ENCODE data around the gene ZNF442.
"Not testable (repeated sequence)": the region's sequence is repeated elsewhere in the genome, so short reads cannot be mapped to it uniquely, and the experiment has no call there.

Gene ZNF442

DNA sequence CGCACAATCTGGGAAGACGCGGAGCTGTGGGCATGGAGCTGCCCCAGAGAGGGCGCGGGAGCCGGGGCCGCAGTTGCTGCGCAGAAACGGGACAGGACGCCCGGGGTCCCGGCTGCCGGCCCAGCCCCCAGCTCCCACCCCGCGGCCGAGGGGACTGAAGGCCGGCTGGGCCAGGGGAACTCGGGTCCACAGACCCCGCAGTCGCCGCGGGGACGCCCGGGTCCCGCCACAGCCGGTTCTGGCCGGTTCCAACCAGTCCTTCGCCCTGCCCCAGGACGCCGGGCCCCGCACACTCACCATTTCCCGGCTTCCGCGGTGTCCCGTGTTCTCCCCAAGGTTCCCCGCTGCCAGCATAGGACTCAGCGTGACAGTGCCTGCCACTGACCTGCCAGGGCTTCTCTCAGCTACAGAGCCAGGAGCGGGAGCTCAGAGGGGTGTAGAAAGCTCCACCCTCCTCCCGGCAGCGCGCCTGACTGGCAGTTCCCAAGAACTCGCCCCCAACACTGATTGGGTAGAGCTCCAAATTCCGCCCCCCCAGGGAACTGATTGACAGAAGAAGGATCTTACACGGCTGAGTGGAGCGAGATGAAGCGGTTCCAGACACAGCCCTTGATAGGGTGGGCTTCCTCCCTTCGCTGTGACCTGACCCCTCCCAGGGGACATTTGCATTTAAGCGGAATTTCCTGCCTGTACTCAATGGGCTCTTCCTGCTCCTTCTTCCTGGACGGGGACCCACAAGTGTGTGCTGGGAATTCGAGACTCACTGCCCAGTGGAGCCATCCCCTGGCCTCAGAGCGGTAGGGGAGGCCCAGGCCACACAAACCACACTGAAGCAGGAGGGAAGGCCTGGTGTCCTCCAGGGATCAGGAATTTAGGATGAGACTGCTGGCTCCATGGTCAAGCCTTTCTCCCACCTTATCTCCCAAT lies at the start of gene ZNF442:
Gene ZNF442, minus strand, starts transcription at position 448 of the 927 bp plus-strand sequence. CDS start 2,052 bp downstream, outside the sequence.
- FAIRE-seq = peak; percentile 51

GRCh38 chr19:12411893-12412292 lies 46.4 kb upstream of the ZNF442 start:
- no peak for FAIRE-seq

DNA sequence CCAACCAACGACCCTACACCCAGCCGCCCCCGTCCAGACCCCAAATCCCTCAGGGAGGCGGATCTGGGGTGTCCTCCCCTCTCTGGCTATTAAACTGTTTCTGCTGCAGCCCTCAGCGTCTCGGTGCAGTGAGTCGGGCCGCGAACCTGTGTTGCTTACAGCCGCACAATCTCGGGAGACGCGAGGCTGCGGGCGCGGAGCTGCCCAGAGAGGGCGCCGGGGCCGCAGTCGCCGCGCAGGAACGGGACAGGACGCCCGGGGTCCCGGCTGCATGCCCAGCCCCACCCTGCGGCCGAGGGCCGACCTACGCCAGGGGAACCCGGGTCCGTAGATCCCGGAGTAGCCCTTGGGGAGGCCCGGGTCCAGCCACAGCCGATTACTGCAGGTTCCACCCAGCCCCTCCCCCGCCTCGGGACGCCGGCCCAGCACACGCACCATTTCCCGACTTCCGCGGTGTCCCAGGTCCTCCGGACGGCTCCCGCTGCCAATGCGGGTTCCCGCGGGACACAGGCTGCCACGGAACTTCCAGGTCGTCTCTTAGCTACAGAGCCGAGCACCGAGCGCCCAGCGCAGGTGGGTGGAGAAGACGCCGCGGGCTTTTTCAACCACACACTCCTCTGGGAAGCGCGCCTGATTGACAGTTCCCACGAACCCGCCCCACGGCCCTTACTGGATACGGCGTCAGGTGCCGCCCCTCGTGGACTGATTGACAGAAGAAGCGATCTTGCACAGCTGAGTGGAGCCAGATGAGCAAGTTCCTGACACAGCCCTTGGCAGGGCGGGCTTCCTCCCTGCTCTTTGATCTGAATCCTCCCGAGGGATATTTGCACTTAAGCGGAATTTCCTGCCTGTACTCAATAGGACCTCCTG lies 35.4 kb upstream of the ZNF442 start, which contains the start of gene ZNF799:
Gene ZNF799, minus strand, starts transcription at position 639 of the 870 bp plus-strand sequence. Its CDS starts 201 bp downstream, at position 438.
- peak; percentile 64 for FAIRE-seq

DNA sequence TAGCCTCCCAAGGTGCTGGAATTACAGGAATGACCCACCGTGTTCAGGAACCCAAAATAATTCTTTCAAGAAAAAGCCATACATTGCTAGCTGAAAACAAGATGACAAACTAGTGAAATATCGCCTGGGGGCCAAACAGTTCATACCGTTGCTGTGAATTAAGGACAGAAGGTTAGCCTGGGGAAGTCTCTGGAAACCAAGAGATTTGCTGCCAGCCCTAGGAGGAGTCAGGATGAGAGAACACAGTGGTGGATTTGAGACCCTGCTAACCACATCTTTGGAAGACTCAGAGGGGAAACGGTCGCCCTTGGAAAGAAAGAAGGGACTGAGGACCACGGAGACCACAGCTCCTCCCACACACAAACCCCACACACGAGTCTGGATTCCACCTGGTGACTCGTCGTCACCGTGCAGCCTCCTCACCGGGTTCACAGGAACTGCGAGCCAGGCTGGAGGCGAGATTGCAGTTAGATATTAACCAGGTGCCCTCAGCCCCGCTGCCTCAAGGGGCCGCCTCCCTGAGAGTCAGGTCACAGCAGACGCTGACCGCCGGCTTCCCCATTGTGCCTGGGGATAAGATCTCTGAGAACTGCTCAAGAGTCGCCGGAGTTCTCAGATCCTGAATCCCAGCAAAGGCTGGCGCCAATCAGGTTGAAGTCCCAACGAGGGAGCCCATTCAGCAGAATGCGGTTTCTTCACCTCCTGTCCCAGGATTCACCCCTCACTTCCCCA lies 34.6 kb upstream of the ZNF442 start:
- not testable (repeated sequence) for FAIRE-seq

- FAIRE-seq = not testable (repeated sequence)
Observed at GRCh38 chr19:12391148-12391547, 25.7 kb upstream of the ZNF442 start.

DNA sequence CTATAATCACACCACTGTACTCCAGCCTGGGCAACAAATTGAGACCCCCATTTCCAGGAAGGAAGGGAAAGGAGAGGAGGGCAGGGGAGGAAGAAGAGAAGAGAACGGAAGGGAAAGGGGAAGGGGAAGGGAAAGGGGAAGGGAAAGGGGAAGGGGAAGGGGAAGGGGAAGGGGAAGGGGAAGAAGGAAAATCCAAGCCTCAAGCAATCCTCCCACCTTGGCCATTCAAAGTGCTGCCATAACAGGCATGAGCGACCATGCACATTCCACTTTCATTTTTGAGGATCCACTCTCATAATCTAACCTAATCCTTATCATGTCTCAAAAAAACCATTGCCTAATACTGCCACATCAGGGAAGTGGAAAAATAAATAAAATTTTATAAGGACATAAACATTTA lies 20.9 kb upstream of the ZNF442 start:
- FAIRE-seq = not testable (repeated sequence)

DNA sequence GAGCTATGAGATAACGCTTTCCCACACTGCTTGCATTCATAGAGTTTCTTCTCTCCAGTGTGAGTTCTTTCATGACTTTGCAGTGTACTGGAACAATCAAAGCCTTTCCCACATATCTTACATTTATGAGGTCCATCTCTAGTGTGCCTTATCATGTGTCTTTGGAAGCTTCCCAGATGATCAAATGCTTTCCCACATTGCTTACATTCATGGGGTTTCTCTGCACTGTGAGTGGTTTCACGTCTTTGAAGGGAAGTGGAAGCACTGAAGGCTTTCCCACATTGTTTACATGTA lies 14.9 kb upstream of the ZNF442 start:
- FAIRE-seq = no peak

- no peak for FAIRE-seq
Observed at GRCh38 chr19:12379732-12380443, 14.4 kb upstream of the ZNF442 start.

DNA sequence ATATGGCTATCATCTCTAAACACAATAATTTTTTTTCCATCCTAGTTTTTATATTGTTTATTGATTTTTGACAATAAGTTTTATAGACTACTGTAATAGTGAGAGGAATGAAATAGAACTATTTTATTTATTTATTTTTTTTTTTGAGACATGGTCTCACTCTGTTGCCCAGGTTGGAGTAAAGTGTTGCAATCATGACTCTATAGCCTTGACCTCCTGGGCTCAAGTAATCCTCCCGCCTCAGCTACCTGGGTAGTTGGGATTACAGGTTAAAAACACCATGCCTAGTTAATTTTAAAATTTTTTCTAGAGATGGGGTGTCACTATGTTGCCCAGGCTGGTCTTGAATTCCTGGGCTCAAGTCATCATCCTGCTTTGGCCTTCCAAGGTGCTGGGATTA lies 8.5 kb upstream of the ZNF442 start:
- FAIRE-seq = no peak

GRCh38 chr19:12364391-12365235 lies 870 bp downstream of the ZNF442 start:
- no peak for FAIRE-seq

GRCh38 chr19:12362236-12362635 lies 3.2 kb downstream of the ZNF442 start:
- FAIRE-seq = not testable (repeated sequence)

- FAIRE-seq = no peak
Observed at GRCh38 chr19:12353375-12353774, 12.1 kb downstream of the ZNF442 start.

GRCh38 chr19:12350890-12351197 lies 14.6 kb downstream of the ZNF442 start:
- no peak for FAIRE-seq

- no peak for FAIRE-seq
Observed at GRCh38 chr19:12350185-12350889, 15.1 kb downstream of the ZNF442 start.

GRCh38 chr19:12346896-12347295 lies 18.6 kb downstream of the ZNF442 start:
- no peak for FAIRE-seq

GRCh38 chr19:12345197-12345596 lies 20.3 kb downstream of the ZNF442 start:
- FAIRE-seq = no peak

DNA sequence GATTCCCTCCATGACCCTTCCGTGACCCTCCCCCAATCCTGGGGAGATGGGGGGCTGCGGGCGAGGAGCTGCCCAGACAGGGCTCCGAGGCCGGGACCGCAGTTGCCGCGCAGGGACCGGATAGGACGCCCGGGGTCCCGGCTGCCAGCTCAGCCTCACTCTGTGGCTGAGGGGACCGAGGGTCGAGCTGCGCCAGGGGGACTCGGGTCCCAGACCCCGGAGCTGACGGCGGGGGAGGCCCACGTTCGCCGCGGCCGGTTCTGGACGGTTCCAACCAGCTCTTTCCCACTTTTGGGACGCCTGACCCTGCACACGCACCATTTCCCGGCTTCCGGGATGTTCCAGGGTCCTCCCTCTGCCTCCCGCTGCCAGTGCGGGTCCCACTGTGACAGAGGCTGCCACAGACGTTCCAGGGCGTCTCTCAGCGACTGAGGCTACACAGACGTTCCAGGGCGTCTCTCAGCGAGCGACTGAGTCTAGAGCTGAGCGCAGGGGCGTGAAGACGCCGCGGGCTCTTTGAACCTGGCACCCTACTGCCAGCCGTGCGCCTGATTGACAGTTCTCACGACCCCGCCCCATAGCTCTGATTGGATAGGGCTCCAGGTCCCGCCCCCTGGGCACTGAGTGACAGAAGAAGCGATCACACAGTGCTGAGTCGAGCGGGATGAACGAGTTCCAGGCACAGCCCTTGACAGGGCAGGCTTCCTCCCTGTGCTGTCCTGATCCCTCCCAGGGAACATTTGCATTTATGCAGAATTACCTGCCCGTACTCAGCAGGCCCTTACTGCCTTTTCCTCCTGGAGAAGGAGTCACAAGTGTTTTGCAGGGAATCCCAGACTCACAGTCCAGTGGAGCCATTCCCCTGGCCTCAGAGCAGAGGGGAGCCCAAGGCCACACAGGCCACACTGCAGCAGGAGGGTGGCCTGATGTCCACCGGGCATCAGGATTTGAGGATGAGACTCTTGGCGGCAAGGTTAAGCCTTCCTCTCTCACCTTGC lies 32.0 kb downstream of the ZNF442 start, which contains the start of gene ZNF563:
Gene ZNF563, minus strand, starts transcription at position 472 of the 998 bp plus-strand sequence. Its CDS starts 151 bp downstream, at position 321.
- peak; percentile 78 for FAIRE-seq

- no peak for FAIRE-seq
Observed at GRCh38 chr19:12331211-12331941, 34.1 kb downstream of the ZNF442 start.

GRCh38 chr19:12330340-12330739 lies 35.1 kb downstream of the ZNF442 start:
- no peak for FAIRE-seq

Data from TTC549 (cell line).